DMS 273 (cell line): ENCODE data around the gene IFT122.
A peak's percentile ranks its signal among the peaks of the same experiment; 100 is the strongest.

ENCODE experiments used
- DNase-seq: peaks from one replicate; lab custom pipeline; 2025; ENCODE audit not compliant: unreplicated experiment; lab: John Stamatoyannopoulos, UW

The IFT122 gene

DNA sequence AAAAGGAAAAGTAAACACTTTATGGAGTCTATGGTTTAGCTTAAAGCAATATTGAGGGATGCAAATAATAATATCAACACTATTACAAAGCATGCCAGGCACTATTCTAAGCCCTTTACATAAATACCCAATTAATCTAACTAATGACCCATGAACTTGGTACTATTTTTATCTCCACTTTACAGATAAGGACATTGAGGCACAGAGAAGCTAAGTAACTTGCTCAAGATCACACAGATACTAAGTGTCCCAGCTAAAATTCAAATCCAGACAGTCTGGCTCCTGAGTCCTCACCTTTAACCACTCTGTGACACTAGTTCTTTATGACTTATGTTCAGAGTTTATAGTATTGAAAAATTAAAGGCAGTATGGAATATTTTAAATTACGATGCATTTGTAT lies 5.9 kb upstream of the IFT122 start:
- no peak for DNase-seq

DNA sequence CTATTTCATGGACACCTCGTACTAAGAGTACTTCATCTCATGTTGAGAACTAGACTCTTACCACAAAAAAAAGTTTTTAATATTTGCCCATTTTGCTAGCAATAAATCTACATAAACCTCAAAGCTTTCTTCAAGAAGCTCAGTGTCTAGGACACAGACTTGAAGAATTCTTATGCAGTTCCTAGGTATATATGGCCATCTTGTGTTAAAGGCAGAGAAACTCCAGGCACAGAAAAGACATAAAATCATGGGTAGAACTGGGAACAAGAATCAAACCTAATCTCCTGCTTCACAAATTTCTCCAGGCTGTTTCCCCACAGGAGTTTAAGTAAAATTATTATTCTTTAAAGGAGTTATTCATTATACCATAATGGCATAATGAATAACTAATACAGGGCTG lies 4.7 kb upstream of the IFT122 start:
- DNase-seq, result no peak

DNA sequence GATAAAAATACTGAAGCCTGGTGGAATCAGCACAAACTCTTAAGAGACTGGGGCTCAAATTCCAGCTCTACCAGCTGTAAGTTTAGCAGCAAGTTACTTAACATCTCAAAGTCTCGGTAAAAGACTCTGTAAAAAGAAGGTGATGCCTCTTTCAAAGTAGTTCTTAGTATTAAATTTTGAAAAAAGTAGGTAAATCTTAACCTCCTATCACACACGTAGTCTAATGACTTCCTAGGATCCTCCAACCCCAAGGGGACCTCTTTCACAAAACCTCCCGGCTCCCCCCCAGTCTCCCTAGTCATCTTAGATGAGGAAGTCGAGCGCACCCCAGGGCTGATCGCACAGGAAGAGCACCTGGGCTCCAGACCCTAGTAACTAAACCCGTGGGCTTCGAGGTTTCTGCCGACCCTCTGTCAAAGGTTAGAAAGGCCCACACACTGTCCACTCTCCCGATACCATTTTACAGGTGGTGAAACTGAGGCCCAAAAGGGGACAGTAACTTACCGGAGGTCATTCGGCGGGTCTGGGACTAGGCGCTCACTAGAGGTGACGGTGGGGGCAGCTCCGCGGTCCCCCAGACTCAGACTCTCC lies 703 bp upstream of the IFT122 start:
- peak; percentile 62 for DNase-seq

DNA sequence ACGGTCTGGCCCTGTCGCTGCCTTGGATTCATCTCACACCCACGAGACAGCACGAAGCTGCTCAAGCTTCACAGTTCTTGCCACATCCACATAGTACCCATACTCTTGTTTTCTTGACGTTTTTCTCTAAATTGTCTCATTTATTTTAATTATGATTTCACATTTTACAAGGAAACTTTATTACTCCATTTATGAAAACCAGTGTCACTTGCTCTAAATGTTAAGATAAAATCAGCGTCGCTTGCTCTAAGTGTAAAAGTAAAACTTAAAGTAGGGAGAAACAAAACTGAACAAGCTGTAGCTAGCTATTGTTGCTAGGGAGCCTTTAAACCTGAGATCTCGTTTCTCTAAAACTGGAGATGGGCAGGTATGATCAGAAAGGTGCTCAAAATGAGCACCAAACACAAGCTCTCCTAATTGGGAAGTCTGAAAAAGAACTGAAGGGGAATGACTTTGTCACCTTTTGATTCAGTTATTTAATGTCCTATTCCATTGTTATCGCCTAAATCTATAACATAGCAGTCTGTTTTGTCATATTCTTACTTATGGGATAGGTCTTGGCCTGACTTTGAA lies 680 bp downstream of the IFT122 start:
- no peak for DNase-seq

DNA sequence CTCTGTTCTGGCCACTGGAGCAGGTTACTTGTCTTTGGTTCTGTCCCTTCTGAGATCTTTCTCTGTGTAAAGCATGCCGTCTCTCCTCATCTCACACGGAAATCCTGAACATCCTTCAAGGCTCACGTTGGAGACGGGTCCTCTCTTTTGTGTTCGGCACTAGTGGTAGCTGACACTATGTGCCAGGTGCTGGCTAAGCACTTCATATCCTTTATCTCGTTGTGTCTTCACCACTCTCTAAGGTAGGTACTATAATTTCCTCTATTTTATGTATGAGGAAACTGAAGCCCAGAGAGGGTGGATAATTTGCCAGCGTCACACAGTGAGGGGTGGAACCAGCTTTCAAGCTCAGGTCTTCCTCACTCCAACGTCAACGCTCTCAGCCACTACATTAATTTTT lies 1.2 kb downstream of the IFT122 start:
- no peak for DNase-seq

DNA sequence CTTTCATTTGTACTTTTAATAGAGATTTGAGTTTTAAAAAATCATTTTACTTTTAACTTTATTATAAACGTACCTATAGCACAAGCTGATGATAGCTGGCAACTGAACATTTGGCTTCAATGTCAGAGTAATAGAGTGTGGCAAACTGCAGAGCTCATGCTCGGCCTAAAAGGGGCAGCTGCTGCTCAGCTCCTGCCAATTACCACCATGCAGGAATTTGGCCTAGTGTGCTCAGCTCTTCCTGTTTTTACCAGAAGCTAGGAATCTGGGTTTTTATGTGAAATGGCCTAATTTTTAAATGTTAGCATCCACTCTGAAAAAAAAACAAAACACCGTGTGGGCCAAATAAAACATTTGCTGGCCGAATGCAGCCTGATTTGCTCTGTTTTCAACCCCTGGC lies 1.8 kb downstream of the IFT122 start:
- DNase-seq, result peak; percentile 84

DNA sequence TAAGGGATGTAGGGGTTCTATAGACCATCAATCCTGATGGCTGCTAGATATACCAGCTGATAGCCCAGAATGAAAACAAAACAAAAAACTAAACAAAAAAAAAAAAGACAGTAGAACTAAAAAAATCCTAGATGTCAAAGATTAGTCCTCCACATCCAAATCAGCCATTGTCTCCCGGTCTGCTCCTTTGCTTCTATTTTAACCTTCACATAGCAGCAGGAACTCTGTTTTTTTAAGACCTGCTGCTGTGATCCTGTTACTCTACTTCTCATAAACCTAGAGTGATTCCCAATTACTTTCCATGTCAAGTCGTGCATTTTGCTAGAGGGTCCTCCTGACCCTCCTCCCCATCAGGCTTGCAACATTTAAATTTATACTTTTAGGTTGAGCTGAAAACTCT lies 2.5 kb downstream of the IFT122 start:
- peak; percentile 55 for DNase-seq

DNA sequence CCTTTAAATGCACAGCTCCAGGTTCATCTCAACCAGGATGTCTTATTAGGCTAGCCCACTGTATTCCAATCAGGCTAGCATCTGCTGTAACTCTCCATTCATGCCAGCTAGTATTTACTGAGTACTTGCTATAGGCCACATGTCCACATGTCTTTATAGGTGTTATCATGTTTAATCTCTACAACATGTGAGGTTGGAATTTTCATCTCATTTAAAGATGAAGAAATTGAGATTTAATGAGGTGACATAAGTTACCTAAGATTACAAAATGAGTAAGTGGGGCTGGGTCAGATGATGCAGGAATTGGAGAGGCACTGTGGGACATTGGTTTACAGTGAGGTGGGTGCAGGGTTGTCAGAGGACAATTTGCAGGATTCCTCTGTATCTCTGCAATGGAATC lies 2.9 kb downstream of the IFT122 start:
- DNase-seq, result peak; percentile 86

DNA sequence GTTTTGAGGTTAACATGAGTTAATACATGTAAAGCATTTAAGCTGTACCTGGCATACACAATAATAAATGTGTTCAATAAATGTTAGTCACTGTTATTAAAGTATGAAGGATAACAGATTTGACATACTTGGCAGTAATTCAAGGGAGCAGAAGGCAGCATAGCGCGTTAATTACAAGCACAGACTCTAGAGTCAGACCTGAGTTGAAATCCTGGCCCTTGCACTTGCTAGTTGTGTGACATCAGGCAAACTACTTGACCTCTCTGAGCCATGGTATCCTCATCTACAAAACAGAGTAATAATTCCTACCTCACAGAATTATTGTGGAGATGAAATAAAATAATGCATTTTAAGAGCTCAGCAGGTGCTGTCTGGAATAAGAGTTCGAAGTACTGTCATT lies 5.4 kb downstream of the IFT122 start:
- peak; percentile 81 for DNase-seq

DNA sequence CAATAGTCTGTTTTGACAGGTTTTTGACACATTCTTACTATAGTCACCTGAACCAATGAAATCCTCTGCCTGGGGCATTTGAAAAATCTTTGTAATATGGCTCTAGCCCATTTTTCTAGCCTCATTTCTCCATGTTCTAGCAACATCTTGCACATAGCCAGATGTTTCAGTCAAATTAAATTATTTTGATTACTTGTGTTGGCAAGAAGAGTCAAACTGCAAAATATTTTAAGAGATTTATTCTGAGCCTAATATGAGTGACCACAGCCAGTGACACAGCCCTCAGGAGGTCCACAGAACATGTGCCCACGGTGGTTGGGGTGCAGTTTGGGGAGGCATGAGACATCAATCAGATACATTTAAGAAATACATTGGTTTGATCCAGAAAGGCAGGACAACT lies 6.9 kb downstream of the IFT122 start:
- no peak for DNase-seq

DNA sequence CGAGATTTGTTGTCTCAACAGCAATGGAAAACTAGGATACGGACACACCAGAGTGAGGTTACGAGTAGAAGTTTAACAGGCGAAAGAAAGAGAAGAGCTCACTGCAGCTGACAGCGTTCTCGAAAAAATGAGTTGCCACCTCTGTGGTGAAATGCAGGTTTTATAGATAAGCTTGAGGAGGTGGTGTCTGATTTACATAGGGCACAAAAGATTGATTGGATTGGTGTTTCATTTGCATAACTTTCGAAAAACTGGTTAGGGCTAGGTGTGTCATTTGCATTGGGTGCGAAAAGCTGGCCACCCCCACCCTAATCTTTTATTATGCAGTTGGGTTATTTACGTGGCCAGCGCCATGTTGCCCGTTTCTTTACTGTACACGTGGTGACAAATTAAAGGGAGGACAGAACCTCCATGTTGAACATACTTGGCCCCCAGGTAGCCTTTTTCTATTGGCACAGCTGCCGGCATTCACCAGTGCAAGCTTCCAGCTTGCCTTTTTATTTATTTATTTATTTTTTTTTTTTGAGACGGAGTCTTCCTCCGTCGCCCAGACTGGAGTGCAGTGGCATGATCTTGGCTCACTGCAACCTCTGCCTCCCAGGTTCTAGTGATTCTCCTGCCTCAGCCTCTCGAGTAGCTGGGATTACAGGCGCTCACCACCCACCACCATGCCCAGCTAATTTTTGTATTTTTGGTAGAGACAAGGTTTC lies 8.3 kb downstream of the IFT122 start:
- DNase-seq, result no peak

DNA sequence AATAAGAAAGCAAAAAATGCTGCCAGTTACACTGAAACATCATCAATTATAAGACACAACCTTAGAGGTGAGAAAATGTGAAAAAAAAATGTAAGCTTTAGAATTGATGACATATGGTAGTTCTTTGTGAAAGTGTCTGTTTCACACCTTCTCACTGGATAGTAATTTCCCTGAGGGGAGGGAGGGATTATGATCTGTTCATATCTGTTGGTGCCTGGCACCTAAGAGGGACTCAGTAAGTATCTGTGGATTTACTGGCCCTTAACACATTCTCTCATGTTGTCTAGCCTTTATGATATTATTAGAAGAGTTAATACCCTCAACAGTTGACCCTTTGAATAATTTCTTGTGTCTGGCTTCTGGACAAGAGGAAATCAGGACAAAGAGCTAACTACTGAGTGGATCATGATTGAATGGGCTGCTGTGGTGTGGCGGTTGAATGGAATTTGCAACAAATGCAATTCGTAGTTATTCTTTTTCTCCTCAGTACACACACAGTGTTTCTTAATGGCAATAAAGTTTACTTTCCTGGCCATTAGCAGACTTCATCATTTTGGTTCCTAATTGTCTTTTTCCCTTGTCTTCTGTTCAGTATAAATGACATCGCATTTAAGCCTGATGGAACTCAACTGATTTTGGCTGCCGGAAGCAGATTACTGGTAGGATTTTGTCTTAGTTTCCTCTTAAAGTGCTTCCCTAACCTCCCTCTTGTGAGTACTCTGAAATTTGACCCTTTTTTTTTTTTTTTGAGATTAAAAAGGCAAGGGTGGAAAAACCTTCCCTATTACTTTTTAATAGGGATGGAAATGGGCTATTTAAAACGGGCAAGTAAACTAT lies 9.5 kb downstream of the IFT122 start:
- no peak for DNase-seq

DNA sequence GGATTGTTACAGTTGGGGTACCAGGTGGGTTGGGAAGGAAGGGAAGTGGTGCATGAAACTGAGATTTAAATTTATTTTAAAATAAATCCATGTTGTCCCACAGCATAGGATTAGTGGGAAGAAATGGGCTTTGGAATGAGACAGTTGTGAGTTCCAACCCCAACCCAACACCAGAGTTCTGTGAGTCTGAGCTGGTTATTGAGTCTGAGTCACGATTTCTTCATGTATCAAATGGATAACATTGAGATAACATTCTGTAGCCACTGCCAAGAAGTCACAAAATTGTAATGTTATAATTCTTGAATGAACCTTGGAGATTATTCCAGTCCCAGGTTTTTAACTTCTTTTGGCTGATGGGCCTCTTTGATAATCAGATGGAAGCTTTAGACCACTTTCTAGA lies 13.7 kb downstream of the IFT122 start:
- no peak for DNase-seq

DNA sequence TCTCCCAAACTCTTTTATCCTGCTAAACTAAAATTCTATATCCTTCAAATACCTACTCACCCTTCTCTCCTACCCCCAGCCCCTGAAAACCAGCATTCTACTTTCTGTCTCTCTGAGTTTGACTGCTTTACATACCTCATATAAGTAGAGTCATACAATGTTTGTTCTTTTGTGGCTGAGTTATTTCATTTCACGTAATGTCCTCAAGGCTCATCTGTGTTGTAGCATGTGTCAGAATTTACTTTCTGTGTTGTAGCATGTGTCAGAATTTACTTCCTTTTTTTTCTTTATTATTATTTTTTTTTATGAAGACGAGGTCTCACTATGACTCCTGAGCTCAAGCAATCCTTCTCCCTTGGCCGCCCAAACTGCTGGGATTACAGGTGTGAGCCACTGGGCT lies 20.1 kb downstream of the IFT122 start:
- no peak for DNase-seq

DNA sequence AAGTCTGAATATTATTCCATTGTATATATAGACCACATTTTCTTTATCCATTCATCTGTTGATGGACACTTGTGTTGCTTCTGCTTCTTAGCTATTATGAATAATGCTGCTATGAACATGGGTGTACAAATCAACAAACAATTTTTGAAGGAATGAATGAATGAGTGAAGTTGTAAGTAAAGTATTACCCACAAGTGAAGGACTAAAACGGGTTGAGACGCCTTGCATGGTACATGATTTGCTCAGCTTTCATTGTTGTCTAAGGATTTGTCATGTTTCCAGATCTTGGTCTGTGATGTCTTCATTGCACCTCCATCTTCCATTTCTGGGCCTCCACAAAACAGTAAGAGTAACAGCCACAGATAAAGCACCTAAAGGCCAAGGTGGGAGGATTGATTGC lies 20.5 kb downstream of the IFT122 start:
- DNase-seq, result no peak

DNA sequence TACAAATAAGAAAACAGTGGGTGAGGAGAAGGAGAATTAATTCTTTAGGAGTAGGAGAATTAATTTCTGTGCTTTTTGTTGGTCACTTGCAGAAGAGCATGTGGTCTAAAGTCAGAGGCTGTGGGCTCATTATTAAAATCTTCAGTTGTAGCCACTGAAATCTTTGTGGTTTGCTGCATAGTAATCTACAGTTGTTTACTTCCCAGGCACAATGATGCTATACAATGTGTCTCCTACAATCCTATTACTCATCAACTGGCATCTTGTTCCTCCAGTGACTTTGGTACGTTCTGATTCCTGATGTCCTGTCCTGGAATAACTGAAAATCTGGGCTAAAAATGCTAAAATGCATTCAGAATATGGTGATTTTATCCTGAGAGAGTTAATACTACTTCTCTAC lies 21.0 kb downstream of the IFT122 start:
- DNase-seq, result no peak

DNA sequence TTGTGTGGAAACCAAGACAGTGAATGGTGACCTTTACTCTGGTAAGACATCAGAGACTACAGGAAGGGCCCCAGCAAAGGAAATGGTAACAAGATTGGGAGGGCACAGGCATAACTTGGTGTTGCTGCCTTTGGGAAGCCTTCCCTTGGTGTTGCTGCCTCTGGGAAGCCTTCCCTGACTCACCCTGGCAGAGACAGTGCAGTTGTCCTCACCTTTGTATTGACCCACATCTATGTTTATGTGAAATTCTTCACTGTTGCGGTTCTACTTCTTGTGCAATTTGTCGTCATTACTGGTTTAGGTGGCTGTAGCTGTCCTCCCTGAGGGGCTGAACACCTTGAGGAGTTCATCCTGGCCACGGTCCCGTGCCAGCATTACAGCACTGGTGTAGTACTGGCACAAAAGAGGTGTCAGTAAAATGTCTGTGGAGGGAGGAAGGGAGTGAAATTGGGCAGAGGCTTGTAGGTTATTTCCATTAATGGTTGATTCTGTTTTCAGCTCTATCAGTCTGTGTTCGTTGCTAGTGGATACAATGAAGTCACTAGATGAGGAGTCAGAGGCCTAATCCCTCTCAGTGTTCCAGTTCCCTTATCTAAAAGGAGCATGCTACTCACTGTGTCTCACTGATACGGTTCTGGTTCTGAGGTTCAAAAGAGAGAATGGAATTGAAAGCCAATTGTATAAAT lies 21.6 kb downstream of the IFT122 start:
- DNase-seq, result no peak

DNA sequence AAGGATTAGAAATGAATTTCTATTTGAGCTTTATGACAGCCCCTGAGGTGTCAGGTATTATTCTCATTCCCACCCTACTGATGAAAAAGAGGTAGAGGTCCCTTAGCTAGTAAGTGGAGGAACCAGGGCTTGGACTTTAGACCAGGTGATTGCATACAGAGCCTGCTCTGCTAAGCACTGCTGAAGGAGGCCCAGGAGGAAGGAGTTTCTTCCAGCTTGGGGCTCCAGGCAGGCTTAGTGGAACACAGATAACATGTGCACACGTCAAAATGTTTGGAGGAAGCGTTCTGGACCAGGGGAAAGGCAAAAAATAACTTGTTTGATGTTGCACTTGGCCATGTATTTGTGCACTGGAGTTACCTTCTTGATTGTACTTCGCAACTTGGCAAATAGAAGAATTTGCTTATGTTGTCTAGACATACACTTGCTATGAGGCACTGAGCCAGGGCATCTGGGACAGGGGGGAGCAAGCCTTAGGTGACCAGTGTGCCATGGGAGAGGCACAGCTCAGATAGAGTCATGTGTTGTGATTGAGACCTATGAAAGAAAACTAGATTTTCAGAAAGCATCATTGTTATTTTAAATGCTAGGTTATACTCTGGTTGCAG lies 22.4 kb downstream of the IFT122 start:
- DNase-seq, result no peak

DNA sequence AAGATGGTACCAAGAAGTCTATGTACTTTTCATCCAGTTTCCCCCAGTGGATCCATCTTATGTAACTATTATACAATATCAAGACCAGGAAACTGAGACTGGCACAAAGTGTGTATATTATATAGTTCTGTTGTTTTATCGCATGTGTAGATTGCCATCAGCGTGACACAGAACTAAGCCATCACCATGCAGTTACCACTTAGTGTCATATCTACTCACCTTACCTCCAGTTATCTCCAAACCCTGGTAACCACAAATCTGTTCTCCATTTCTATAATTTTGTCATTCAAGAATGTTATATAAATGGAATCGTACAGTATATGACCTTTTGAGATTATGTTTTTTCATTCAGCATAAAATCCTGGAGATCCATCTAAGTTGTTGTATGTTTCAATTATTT lies 23.1 kb downstream of the IFT122 start:
- DNase-seq, result no peak

DNA sequence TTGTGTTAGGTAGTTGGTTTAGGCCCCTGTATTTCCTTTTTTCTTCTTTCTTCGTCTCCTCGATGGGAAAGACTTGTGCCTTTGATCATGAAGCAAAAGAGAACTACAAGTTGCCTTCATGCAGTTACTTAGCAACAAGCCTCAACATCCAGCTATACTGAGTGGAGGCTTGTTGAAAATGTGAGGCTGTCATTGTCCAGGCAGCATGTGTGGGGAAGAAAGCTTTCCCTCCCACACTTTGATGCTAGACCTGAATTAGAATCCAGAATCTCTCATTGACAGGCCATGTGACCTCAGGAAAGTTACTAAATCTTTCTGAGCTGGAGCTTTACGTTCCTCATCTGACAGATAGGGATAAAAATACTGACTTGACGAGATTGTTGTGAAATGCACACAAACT lies 23.7 kb downstream of the IFT122 start:
- no peak for DNase-seq

DNA sequence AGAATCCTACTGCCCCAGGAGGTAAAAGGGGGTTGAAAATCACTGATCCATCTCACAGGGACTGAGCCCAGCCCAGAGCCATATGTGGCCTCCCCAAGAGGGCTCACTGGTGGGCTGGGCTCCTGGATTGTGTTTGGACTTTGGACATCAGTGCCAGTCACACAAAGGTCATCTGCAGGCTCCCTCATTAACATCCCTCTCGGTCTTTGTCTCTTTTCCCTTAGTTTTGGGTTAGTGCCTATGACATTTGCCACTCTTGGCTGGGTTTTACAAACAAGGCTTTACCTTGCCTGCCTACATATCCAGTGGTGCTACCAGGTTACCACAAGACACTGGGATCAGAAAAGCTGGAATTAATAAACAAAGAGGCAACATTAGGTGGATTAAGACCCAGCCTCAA lies 27.9 kb downstream of the IFT122 start:
- DNase-seq, result no peak
